HG02943 (cell line): ENCODE measurements around the gene SDSL.

Experiments used
- ATAC-seq: cut with Tn5 transposase; IDR thresholded peaks from one replicate; pipeline ENCODE4 v1.9.1; 2021; ENCODE audit warnings: mild to moderate bottlenecking, low read depth, moderate library complexity; ENCODE audit not compliant: unreplicated experiment

The SDSL gene

DNA sequence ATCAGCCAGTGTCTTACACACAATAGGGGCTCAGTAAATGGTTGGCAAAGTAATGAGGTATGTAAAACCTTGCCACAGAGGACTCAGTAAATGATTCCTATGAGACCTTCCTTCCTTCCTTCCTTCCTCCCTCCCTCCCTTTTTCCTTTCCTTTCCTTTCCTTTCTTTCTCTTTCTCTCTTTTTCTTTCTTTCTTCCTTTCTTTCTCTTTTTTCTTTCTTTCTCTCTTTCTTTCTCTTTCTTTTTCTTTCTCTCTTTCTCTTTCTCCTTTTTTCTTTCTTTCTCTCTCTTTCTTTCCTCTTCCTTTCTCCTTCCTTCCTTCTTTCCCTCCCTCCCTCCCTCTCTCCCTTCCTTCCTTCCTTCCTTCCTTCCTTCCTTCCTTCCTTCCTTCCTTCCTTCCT is 26.0 kb upstream of the SDSL start:
- ATAC-seq: no peak

DNA sequence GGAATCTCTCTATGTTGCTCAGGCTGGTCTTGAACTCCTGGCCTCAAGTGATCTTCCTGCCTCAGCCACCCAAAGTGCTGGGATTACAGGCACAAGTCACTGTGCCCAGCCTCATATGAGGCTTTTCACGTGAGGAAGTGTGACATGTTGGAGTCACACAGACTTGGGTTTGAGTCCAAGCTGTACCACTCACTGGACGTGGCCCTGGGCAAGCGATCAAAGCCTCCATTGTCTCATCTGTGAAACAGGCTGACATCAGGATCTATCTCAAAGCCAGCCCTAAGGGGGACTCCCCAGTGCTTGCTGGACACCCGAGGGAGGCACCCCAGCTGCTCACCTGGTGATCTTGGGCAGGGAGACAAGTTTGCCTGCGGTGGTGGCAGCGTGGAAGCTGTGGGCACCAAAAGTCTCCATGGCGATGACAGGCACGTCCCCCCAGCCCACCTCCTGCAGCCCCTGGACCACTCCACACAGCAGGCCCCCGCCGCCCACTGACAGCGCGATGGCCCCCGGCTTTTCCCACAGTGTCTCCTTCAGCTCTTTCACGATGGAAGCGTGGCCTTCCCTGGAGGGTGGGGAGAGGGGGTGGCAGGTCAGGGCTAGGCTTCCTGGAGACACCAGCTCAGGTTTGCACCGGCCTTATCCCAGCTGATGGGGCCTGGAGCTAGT is 25.2 kb upstream of the SDSL start:
- ATAC-seq: no peak

DNA sequence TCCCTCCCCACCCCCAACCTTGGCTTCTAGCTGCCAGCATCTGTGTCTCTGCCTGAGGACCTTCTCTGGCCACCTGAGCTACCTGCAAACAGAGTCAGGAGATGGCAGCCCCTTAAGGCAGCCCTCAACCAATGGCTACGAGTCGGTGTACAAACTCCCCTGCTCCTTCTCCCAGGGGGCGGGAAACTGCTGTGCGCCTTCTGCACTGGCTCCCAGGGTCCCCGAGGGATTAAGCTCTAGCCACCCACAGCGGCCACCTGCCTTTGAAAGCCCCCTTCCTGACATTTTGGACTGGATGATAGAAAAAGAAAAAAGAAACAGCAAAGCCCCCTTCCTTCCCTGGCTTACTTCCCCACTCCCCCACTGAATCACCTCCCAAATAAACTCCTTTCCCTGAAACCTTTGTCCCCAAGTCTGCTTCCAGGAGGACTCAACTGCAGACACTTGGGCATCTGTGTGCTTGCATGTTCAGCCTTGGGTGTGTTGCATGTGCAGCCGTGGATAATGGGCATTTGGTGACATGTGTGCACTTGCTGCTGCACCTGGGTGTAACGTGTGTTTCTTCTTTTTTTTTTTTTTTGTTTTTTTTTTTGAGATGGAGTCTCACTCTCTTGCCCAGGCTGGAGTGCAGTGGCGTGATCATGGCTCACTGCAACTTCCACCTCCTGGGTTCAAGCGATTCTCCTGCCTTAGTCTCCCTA is 24.5 kb upstream of the SDSL start:
- ATAC-seq: no peak

DNA sequence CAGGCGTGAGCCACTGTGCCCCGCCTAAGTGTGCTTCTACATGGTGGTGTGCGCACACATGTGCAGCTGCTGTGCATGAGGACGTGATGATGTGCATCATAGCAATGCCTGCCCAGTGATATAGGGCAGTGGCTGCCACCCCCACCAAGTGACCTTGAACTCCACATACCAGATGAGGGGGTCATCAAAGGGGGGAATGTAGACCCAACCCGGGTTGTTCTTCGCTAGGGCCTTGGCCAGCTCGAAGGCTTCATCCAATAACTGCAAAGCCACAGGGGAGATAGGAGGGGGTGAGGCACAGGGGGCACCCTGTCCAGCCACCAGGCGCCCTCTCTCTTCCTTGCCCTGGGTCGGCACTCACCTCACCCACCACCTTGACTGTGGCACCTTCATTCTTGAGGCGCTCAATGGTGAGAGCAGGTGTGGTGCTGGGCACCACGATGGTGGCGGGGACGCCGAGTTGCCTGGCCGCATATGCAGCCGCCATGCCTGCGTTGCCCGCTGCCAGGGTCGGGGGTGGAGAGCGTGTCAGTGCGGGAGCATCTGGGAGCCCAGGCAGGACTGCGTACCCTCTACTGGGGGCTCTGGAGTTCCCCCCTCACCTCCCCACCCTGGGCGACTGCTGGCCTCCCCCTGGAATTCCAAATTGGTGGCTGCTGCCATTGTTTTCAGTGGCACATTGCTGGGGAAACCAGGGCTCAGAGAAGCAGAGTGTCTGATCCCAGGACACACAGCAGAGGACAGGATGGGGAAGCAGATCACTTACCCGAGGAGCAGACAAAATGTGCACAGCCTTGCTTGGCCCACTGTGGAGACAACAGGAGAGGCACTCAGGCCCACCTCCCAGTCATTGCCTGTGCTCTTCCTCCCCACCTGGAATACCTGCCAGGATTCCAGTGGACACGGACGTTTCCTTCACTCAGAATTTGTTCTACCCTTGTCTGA is 23.6 kb upstream of the SDSL start:
- ATAC-seq: no peak

DNA sequence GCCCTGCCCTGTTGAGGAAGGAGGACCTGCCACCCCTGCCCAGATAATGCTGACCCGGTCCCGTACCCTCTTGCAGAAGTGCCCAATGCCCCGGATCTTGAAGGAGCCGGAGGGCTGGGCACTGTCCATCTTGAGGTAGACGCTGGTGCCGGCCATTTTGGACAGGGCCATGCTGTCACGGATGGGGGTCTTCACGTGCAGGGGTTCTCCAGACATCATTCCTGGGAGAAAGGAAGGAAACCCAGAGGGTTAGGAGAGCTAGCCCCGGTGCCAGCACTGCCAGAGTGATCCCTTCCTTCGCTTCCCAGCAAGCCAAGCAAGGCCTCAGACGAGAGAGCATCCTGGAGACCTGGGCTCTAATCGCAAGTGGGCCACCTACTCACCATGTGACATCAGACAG is 22.7 kb upstream of the SDSL start:
- no peak for ATAC-seq

DNA sequence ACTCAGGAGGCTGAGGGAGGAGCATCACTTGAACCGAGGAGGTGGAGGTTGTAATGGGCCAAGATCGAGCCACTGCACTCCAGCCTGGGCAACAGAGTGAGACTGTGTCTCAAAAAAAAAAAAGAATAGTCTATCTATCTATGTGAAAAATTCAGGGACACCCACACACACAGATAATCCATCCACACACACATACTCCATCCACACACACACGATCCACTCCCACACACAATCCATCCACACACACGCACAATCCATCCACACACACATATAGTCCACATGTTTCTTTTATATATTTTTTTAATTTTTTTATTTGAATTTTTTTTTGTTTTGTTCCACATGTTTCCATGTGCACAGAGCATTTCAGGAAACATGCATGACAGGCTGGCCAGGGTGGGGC is 21.8 kb upstream of the SDSL start:
- ATAC-seq: no peak

DNA sequence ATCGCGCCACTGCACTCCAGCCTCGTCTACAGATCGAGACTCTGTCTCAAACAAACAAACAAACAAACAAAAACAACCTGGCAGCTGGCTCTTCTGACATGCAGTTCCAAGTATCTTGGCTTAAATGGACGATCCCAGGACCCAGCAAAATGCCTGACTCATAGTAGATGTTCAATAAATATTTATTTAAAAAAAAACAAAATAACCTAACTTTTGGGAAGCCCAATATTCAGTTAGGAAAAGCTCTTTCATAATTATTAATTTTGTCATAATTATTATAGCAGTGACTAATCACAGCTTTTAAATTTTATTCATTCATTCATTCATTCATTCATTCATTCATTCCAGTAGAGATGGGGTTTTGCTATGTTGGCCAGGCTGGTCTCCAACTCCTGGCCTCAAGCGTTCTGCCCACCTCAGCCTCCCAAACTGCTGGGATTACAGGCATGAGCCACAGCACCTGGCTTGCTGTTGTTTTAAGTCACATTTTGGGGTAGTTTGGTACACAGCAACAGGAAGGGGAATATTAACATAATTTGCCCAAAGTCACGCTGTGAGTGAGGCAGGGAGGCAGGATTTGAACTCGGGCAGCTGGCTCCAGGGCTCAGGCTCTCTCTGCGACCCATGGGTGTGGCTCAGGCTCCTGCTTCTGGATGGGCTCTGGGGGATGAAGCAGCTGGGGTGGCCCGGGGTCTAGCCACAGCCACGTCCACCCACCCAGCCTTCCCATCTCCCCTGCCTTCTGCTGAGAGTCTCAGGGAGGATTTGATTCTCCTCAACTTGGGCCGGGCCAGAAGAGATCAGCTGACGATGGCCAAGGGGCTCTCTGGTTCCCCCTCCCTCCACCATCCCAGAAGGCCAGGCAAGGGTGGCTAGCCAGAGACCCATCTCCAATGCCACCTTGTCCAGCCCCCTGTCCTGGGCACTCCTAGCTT is 20.8 kb upstream of the SDSL start:
- no peak for ATAC-seq

DNA sequence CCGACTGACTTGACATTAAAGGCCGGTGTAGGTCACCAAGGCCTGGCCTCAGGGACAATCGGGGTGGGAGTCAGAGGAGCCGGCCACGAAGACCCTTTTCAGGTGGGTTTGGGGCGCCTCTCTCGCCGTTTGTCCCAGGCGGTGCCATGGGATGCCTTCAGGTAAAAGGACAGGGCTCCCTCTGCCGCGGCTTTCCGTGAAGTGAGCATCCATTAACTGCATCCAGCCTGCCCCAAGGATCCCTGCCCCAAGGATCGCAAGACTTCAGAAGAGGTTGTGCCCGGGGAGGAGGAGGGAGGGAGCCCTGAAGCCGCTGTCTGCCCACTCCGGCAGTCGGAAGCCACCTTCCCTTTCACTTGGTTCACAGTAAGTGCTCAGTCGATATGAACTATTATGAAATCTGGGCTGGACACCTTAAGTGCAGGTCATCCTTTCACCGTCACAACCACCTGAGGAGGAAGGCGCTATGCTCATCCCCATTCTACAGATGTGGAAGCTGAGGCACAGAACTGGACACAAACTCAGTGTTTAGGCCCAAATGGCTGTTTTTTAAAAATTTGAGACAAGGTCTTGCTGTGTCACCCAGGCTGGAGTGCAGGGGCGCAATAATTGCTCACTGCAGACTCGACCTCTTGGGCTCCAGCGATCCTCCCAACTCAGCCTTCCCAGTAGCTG is 19.5 kb upstream of the SDSL start:
- no peak for ATAC-seq

DNA sequence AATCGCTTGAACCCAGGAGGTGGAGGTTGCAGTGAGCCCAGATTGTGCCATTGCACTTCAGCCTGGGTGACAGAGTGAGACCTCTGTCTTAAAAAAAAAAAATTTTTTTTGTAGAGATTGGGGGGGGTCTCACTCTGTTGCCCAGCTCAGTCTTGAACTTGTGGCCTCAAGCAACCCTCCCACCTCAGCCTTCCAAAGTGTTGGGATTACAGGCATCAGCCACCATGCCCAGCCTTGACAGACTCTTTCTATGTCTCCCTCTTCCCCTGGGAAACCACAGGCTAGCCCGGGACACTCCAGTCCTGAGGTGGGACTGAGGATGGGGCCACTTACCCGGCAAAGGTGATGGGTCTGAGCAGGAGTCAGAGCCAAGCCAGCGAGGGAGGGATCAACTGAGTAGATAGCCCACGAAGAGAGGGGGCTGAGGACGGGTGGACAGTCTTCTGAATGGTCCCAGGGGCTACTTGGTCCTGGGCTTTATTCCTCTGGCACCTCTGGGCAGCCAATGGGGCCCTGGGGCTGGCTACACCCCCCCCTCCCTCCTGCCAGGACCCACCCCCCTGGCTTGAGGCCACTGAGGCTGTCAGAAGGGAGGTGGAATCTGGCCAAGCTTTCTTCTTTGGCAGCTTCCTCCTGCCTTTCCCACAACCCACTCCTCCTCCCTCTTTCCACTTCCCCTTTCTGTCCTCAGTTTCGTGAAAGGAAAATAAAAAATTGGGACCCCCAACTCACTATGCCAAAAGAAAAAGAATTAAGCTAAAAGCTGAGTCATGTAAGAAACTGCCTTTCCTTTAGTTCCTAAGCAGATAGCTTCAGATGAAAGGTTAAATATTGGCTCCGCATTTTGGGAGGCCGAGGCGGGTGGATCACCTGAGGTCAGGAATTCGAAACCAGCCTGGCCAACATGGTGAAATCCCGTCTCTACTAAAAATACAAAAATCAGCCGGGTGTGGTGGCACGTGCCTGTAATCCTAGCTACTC is 18.5 kb upstream of the SDSL start, which contains the start of gene SDS:
Gene SDS, minus strand, starts transcription at position 453 of the 981 bp plus-strand sequence. CDS start 4,179 bp downstream, outside the sequence.
- ATAC-seq: no peak

DNA sequence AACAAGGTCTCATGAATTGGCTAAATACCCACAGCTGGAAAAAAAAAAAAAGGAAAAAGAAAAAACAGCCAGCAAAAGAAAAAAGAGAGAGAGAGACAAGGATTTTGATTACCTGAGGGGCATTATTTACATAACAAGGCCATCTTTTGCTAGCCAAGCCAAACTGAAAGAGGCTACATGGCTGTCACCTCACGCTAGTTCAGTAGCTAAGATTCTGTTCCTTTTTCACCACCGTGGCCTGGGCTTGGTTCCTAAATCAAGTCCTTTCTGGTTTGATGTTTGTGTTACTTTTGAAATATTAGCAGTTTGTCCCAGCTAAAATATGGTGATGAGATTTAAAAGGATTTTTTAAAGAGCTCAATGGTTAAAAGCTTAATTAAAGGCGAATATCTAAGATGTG is 16.5 kb upstream of the SDSL start:
- no peak for ATAC-seq

DNA sequence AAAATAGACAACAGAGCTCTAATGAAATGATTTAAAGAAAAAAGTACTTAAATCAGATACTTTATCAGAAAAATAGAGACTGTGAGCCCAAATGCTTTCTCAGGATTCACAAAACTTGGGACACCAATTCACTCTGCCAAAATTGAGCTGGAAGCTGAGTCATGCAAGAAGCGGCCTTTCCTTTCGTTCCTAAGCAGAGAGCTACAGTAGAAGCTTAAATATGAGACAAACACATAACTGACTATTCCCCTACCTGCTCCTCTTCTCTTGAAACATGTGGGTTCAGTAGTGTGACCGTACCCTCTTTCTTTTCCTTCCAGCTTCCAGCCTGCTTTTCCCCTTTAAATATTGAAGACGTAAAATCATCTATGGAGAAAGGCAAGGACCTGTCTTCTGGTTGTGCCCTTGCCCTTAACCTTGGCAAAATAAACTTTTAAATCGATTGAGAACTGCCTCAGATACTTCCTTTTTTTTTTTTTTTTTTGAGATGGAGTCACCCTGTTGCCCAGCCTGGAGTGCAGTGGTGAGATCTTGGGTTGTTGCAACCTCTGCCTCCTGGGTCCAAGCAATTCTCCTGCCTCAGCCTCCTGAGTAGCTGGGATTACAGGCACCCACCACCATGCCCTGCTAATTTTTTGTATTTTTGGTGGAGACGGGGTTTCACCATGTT is 14.1 kb upstream of the SDSL start:
- no peak for ATAC-seq

DNA sequence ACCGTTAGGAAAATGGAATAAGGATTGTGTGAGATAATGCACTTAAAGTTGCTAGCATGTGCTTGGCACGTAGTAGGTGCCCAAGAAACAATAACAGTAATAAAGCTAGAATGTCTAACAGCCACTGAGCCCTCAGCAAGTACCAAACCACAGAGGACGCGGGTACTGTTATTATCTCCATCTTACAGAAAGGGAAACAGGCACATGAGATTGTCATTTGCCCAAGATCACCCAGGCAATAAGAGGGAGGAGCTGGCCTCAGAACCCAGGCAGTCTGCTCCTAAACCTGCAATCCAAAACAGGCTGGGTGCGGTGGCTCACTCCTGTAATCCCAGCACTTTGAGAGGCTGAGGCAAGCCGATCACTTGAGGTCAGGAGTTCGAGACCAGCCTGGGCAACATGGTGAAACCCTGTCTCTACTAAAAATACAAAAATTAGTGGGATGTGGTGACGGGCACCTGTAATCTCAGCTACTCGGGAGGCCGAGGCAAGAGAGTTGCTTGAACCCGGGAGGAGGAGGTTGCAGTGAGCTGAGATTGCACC is 13.4 kb upstream of the SDSL start:
- ATAC-seq: no peak

DNA sequence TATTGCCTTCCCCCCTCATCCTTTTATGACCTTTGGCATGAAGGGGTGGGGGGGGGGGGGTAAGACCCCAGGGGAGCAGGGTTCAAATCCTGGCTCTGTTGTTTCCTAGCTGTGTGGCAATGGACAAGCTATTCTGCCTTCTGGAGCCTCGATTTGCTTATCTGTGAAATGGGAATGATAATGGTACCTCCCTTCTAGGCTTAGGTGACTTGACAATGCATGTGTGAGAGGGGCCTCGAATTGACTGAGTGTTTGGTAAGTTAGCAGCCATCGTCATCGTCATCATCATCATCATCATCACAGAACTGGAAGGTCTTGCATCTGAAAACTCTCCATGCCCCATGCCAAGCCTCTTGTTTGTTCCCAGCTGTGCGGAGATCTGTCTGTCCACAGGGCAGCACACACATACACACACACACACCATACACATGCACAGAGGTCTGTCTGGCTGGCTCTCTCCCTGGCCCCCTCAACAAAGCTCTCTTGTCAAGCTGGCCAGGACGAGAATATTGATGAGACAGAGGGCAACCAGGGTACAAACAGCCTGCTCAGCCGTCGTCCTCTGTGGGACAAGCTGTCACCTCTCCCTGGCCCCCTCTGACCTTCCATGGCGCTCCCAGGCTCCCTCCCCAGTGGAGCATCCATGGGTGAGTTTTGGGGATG is 12.6 kb upstream of the SDSL start:
- ATAC-seq: no peak

DNA sequence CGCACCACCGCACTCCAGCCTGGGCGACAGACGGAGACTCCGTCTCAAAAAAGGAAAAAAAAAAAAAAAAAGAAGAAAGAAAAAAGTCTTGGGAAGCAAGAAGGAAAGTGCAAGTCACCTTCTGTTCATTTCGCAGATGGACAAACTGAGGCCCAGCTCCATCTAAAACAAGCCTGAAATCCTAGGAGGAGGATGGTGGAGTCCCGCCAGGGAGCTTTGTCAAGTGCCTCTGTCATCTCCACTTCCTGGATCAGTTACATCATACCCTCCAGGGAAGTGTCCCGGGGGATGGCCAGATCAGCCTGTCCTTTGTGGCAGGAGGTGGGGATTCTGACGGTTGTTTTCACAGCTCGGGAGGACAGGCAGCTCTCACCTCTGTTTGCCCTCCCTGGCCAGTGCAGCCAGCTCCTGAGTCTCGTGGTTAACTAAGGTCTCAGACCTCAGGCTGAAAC is 8.7 kb upstream of the SDSL start:
- ATAC-seq: no peak

DNA sequence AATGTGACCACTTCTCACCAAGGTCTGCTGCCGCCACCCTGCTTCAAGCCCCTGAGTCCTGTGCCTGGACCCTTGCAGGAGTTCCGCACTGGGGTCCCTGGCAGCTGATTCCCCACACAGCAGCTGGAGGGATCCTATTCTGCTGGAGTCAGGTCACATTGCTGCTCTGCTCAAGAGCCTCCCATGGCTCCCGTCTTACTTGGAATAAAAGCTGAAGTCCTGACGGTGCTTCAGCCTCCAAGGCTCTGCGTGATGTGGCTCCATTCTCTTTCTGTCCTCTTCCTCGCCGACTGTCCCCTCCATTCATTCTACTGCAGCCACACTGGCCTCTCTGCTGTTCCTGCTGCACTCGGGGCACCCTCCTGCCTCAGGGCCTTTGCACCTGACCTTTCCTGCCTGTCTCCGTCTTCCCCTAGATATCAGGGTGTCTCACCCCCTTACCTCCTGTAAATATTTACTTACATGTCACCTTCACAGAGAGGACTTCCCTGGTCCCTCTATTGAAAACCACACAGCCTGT is 7.6 kb upstream of the SDSL start:
- ATAC-seq: no peak

DNA sequence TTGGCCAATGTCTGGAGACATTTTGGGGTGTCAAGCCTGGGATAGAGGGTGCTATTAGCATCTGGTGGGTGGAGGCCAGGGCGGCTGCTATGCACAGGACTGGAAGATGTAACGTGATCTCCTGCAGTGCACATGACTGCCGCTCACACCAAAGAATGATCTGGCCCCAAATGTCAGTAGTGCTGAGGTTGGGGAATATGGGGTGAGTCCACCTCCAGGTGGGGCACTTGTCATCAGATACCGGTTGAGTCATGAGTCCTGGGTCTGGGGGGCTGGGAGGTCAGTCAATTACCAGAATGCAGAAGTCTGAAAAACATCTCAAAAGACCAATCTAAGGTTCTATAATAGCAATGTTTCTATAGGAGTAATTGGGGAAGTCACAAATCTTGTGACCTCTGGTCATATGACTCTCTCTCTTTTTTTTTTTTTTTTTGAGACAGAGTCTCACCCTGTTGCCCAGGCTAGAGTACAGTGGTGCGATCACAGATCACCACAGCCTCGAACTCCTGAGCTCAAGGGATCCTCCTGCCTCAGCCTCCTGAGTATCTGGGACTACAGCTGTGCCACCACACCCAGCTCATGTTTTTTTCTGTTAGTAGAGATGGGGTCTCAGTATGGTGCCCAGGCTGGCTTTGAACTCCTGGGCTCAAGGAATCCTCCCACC is 6.0 kb upstream of the SDSL start:
- no peak for ATAC-seq
